MM.1S (cell line): ENCODE data around the gene SCUBE3.

Experiments
- DNase-seq: peaks from one replicate; pipeline ENCODE4 v3.0.0-alpha.2; 2015
- H2AFZ ChIP-seq: fragments of 300-600 bp; sonication (generic); 2 replicates; pipeline ENCODE4 v1.6.0; 2016; ENCODE audit warnings: antibody characterized with exemption, low read length
- H3F3A ChIP-seq: fragments of 300-600 bp; sonication (generic); 2 replicates; pipeline ENCODE4 v1.6.1; 2016; ENCODE audit warnings: mild to moderate bottlenecking, antibody characterized with exemption, low read length, moderate library complexity, mixed read lengths; ENCODE audit not compliant: insufficient read depth
- H3K27ac ChIP-seq: fragments of 300-600 bp; sonication (generic); 2 replicates; pipeline ENCODE4 v1.5.1; 2016; ENCODE audit warnings: mild to moderate bottlenecking, low read length
- H3K27me3 ChIP-seq: fragments of 300-600 bp; sonication (generic); replicated peaks from 2 replicates; pipeline ENCODE4 v1.6.0; 2016; ENCODE audit warnings: low read length; ENCODE audit not compliant: insufficient read depth
- H3K36me3 ChIP-seq: fragments of 300-600 bp; sonication (generic); replicated peaks from 2 replicates; pipeline ENCODE4 v1.6.1; 2016; ENCODE audit warnings: mild to moderate bottlenecking, low read length, mixed read lengths; ENCODE audit not compliant: insufficient read depth
- H3K4me1 ChIP-seq: fragments of 300-600 bp; sonication (generic); 2 replicates; pipeline ENCODE4 v1.6.1; 2016; ENCODE audit warnings: low read length, mixed read lengths
- H3K4me2 ChIP-seq: fragments of 300-600 bp; sonication (generic); 2 replicates; pipeline ENCODE4 v1.6.0; 2016; ENCODE audit warnings: low read depth, low read length
- H3K4me3 ChIP-seq: fragments of 300-600 bp; sonication (generic); 2 replicates; pipeline ENCODE4 v1.5.1; 2016; ENCODE audit warnings: low read length, mixed read lengths
- H3K79me2 ChIP-seq: fragments of 300-600 bp; sonication (generic); 2 replicates; pipeline ENCODE4 v1.6.1; 2016; ENCODE audit warnings: mixed run types, low read length, mixed read lengths
- H3K9ac ChIP-seq: fragments of 300-600 bp; sonication (generic); 2 replicates; pipeline ENCODE4 v1.6.1; 2016; ENCODE audit warnings: low read length, mixed read lengths
- H3K9me2 ChIP-seq: fragments of 300-600 bp; sonication (generic); replicated peaks from 2 replicates; pipeline ENCODE4 v1.6.1; 2016; ENCODE audit warnings: mild to moderate bottlenecking, low read length, mixed read lengths; ENCODE audit not compliant: insufficient read depth
- H3K9me3 ChIP-seq: fragments of 300-600 bp; sonication (generic); replicated peaks from 2 replicates; pipeline ENCODE4 v1.6.1; 2016; ENCODE audit warnings: mild to moderate bottlenecking, low read length, mixed read lengths; ENCODE audit not compliant: insufficient read depth
- H4K20me1 ChIP-seq: fragments of 300-600 bp; sonication (generic); 2 replicates; pipeline ENCODE4 v1.6.1; 2016; ENCODE audit warnings: mild to moderate bottlenecking, low read length, moderate library complexity, mixed read lengths; ENCODE audit not compliant: insufficient read depth
- EZH2 ChIP-seq: fragments of 300-600 bp; sonication (generic); optimal IDR thresholded peaks from 2 replicates; pipeline ENCODE3; 2017; ENCODE audit warnings: low read depth, mild to moderate bottlenecking, antibody characterized with exemption, low read length, mixed read lengths
- EZH2phosphoT487 ChIP-seq: fragments of 300-600 bp; sonication (generic); IDR thresholded peaks from 2 replicates; pipeline ENCODE4 v1.6.1; 2018; ENCODE audit warnings: antibody characterized with exemption, low read length
- TF ChIP-seq, protein P1 (sequence below): fragments of 300-600 bp; sonication (generic); IDR thresholded peaks from 2 replicates; pipeline ENCODE4 v1.5.1; 2016; ENCODE audit warnings: antibody characterized with exemption, low read length, mixed read lengths

SCUBE3 gene

DNA sequence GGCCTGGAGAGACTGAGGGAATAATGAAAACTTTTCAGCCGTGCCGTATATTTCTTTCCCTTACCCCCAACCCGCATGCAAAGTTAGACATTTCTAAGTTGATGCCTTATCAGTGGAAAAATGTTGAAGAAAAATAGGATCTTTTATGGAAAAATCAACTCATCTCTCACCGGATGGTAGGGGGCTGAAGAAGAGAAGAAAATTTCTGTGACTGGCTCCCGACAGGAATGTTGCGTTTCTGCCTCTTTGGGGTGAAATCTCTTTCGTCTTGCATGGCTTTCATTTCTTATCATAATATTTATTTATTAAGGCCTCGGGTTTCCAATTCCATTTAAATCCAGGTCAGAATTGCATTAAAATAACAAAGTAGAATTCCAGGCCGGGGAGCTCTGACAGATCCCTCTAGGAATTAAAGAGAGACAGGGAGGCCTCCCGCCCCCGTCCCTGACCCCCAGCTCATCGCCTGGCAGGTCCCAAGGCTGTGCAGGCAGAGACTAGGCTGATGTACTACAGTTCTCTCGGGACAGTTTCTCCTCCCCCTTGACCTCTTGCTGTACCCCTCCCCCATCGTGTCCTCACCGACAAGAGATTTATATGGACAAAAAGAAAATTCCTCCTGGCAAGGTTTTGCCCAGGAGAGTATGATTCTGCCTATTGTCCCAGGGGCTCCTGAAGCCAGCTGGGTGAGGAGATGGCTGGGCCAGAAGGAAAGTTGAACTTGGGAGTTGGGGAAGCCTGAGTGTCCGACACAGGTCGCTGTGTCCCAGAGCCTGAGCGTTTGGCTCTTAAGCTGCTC, 1.3 kb downstream of the SCUBE3 start:
- Histone ChIP-seq H4K20me1 (no peaks in the 10 kb centered on the region), H3K36me3 (no peaks in the 10 kb centered on the region), H2AFZ (no peak overlapping the region), H3K27me3 (peaks cover 18% of the 10 kb centered on the region), H3K4me2 (no peak overlapping the region; the same call in 1 of the 2 replicates), H3K79me2 (no peaks in the 10 kb centered on the region), H3K9me2 (no peaks in the 10 kb centered on the region), H3K4me3 (no peak overlapping the region), H3K9ac (no peak overlapping the region), H3K4me1 (peaks cover 9% of the 10 kb centered on the region), H3F3A (no peaks in the 10 kb centered on the region), H3K27ac (no peak overlapping the region), H3K9me3 (no peaks in the 10 kb centered on the region)
- DNase-seq: no peak
- TF ChIP-seq EZH2 (no peak), EZH2phosphoT487 (no peak)
- TF ChIP-seq, protein P1, sequence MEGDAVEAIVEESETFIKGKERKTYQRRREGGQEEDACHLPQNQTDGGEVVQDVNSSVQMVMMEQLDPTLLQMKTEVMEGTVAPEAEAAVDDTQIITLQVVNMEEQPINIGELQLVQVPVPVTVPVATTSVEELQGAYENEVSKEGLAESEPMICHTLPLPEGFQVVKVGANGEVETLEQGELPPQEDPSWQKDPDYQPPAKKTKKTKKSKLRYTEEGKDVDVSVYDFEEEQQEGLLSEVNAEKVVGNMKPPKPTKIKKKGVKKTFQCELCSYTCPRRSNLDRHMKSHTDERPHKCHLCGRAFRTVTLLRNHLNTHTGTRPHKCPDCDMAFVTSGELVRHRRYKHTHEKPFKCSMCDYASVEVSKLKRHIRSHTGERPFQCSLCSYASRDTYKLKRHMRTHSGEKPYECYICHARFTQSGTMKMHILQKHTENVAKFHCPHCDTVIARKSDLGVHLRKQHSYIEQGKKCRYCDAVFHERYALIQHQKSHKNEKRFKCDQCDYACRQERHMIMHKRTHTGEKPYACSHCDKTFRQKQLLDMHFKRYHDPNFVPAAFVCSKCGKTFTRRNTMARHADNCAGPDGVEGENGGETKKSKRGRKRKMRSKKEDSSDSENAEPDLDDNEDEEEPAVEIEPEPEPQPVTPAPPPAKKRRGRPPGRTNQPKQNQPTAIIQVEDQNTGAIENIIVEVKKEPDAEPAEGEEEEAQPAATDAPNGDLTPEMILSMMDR: no peak

DNA sequence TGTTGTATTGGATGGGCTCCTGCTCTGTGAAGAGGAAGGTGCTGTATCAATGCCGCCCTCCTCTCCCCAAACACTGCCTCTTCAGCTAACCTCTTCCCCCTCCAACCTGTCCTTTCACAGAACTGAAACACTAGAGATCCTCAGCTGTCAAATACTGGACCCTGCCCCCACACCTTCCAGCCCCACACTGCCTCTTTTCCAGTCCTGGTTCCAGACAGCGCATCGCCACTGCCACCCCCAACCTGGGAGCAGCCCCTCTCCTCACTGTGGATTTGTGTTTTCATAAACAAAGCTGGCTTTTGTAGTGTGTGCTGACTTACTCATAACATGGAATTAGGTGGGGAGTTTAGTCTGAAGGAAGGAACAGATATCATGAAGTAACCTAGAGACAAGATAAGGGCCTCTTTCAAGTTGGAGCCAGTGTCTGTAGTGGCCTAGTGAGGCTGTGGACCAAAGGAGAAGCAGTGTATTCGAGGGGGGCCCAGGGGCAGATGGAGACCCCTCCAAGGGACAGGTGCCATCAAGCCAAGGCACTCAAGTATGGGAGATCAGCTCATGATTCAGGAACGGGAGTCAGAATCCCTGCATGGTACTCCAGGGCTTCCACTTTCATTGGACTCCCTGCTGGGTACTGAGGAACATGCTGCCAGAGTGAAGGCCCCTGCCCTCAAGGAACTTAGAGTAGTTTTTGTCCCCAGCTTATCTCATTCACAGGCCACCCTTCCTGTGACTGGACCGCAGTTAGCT, 2.1 kb downstream of the SCUBE3 start:
- H2AFZ ChIP-seq: no peak overlapping the region
- no peaks in the 10 kb centered on the region for H3K9me2 ChIP-seq
- H3K9ac ChIP-seq: no peak overlapping the region
- H3K27me3 ChIP-seq: peaks cover 18% of the 10 kb centered on the region
- H3K79me2 ChIP-seq: no peaks in the 10 kb centered on the region
- H3K4me3 ChIP-seq: no peak overlapping the region
- H3F3A ChIP-seq: no peaks in the 10 kb centered on the region
- H3K36me3 ChIP-seq: no peaks in the 10 kb centered on the region
- TF ChIP-seq EZH2phosphoT487: no peak
- TF ChIP-seq, protein P1: no peak
- TF ChIP-seq EZH2: no peak
- no peaks in the 10 kb centered on the region for H4K20me1 ChIP-seq
- no peak for DNase-seq
- no peaks in the 10 kb centered on the region for H3K9me3 ChIP-seq
- H3K4me2 ChIP-seq: no peak overlapping the region
- H3K27ac ChIP-seq: no peak overlapping the region
- H3K4me1 ChIP-seq: peaks cover 5% of the 10 kb centered on the region

DNA sequence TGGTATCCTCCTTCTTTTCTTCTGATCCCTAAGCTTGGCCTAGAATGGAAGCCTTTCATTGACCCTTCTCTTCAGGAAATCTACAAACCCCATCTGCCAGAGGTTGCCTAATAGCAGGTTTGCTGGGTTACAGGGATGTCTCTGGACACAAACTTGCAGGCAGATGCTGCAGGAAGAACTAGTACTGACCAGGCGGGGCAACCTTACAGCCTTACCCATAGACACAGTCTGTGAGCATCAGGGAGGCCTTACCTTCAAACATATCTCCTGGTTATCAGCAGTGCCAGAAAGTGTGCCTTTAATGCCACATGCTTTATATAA, 2.6 kb downstream of the SCUBE3 start:
- no peak overlapping the region for H3K9ac ChIP-seq
- no peak overlapping the region for H3K27ac ChIP-seq
- no peaks in the 10 kb centered on the region for H4K20me1 ChIP-seq
- 0 out of 2 replicates have a peak, but pooled peaks cover 2% of the 10 kb centered on the region for H3K4me1 ChIP-seq
- H3F3A ChIP-seq: no peaks in the 10 kb centered on the region
- H3K4me2 ChIP-seq: no peak overlapping the region
- no peaks in the 10 kb centered on the region for H3K9me3 ChIP-seq
- H3K27me3 ChIP-seq: peaks cover 18% of the 10 kb centered on the region
- no peaks in the 10 kb centered on the region for H3K9me2 ChIP-seq
- no peaks in the 10 kb centered on the region for H3K36me3 ChIP-seq
- no peak overlapping the region for H3K4me3 ChIP-seq
- H2AFZ ChIP-seq: no peak overlapping the region
- no peaks in the 10 kb centered on the region for H3K79me2 ChIP-seq
- DNase-seq: no peak
- TF ChIP-seq EZH2: no peak
- TF ChIP-seq EZH2phosphoT487: no peak
- TF ChIP-seq, protein P1: no peak
